Colonic mucosa (tissue), 4 donors: ENCODE data around the gene ORAI3. TPM values are rescaled to one million over a fixed set of nuclear protein-coding genes. Genes with fewer than 3 reads are reported as not detected.

ENCODE experiments used
- DNase-seq: peaks from one replicate; pipeline ENCODE4 v3.0.0-alpha.2; 2020
- H3K27ac ChIP-seq: fragments of 200-600 bp; one replicate; pipeline ENCODE4 v1.8.0; 2021
- H3K27me3 ChIP-seq: fragments of 200-600 bp; one replicate; pipeline ENCODE4 v1.8.0; 2021
- H3K36me3 ChIP-seq: fragments of 200-600 bp; one replicate; pipeline ENCODE4 v1.8.0; 2021
- H3K4me1 ChIP-seq: fragments of 200-600 bp; one replicate; pipeline ENCODE4 v1.8.0; 2021; ENCODE audit warnings: mild to moderate bottlenecking
- H3K4me3 ChIP-seq: fragments of 200-600 bp; one replicate; pipeline ENCODE4 v1.8.0; 2021
- H3K9ac ChIP-seq, 2 donors: one replicate each; pipeline ENCODE4 v1.7.0; 2013; ENCODE audit warnings: control low read depth in 2 of 2, low read depth in 2 of 2, low read length in 2 of 2
- H3K9me3 ChIP-seq: fragments of 200-600 bp; one replicate; pipeline ENCODE4 v1.8.0; 2021
- CTCF ChIP-seq: fragments of 200-600 bp; IDR thresholded peaks from one replicate; pipeline ENCODE4 v1.8.0; 2022; ENCODE audit warnings: antibody characterized with exemption, mild to moderate bottlenecking
- intact Hi-C: fragments of 100-400 bp; cut with DNase I; formaldehyde crosslinking; loops from one replicate; pipeline ENCODE4 v1.14.1; 2022
- total RNA-seq, 2 donors: library from RNA; stranded (reverse); fragmentation: NEBNext Ultra II Directional in 1 of 2; extraction: Animal tissue kit (Norgen Biotek cat#: 25700) in 1 of 2; gene quantifications; one replicate each; pipeline ENCODE4 v1.2.1, GENCODE V29; 2021
- donor health status: healthy.
- donor health status: DM: no; HTN: no; CAD: no.
- donor health status: DM: no; HTN: no; CAD: no.

ORAI3 gene
- total RNA-seq, 2 donors from 2014 or later: 14.3 to 22.1 TPM

GRCh38 chr16:30989469-30990047, 40.7 kb downstream of the ORAI3 start:
- no peaks in the 10 kb centered on the region for H3K4me1 ChIP-seq
- no peak for TF ChIP-seq CTCF
- DNase-seq: no peak

GRCh38 chr16:30990105-30990504, 41.2 kb downstream of the ORAI3 start:
- intact Hi-C loops: no loop called here
- H3K9me3 ChIP-seq: no peaks in the 10 kb centered on the region
- H3K27ac ChIP-seq: no peak overlapping the region
- no peak overlapping the region for H3K4me3 ChIP-seq
- no peaks in the 10 kb centered on the region for H3K36me3 ChIP-seq
- no peak for TF ChIP-seq CTCF
- H3K4me1 ChIP-seq: no peaks in the 10 kb centered on the region
- no peak overlapping the region for H3K9ac ChIP-seq
- DNase-seq: no peak
- H3K27me3 ChIP-seq: no peaks in the 10 kb centered on the region

More at GRCh38 chr16:30989469-30990047, 40.7 kb downstream of the ORAI3 start:
- H3K9me3 ChIP-seq: no peaks in the 10 kb centered on the region
- H3K4me3 ChIP-seq: no peak overlapping the region
- no peaks in the 10 kb centered on the region for H3K36me3 ChIP-seq
- H3K27me3 ChIP-seq: no peaks in the 10 kb centered on the region
- intact Hi-C loops: loop anchor here (5.0 to 10.0 kb wide), 3 partner anchors 155 to 878 kb away; no protein-coding TSS in a partner anchor
- H3K9ac ChIP-seq: no peak overlapping the region
- no peak overlapping the region for H3K27ac ChIP-seq

- TF ChIP-seq CTCF: no peak
- intact Hi-C loops: no loop called here
- Histone ChIP-seq H3K9me3 (no peaks in the 10 kb centered on the region), H3K9ac (no peak overlapping the region), H3K4me3 (no peak overlapping the region), H3K27me3 (no peaks in the 10 kb centered on the region), H3K4me1 (no peaks in the 10 kb centered on the region), H3K27ac (no peak overlapping the region), H3K36me3 (no peaks in the 10 kb centered on the region)
- DNase-seq: no peak
These were observed 42.2 kb downstream of the ORAI3 start for GRCh38 chr16:30991052-30991451.

- no peak for TF ChIP-seq CTCF
- Histone ChIP-seq H3K9ac (no peak overlapping the region), H3K4me1 (no peaks in the 10 kb centered on the region), H3K36me3 (no peaks in the 10 kb centered on the region), H3K27ac (no peak overlapping the region), H3K9me3 (no peaks in the 10 kb centered on the region), H3K4me3 (no peak overlapping the region), H3K27me3 (no peaks in the 10 kb centered on the region)
- no peak for DNase-seq
- intact Hi-C loops: no loop called here
These were observed 43.5 kb downstream of the ORAI3 start for GRCh38 chr16:30992276-30992780.

- TF ChIP-seq CTCF: no peak
- intact Hi-C loops: no loop called here
- no peak overlapping the region for H3K27ac ChIP-seq
These were observed 44.3 kb downstream of the ORAI3 start for GRCh38 chr16:30992931-30993816.

More at GRCh38 chr16:30992931-30993816, 44.3 kb downstream of the ORAI3 start:
- Histone ChIP-seq H3K9me3 (no peaks in the 10 kb centered on the region), H3K9ac (no peak overlapping the region), H3K4me3 (no peak overlapping the region), H3K27me3 (peaks cover 7% of the 10 kb centered on the region), H3K36me3 (no peaks in the 10 kb centered on the region), H3K4me1 (no peaks in the 10 kb centered on the region)
- DNase-seq: no peak
